Activated T-helper 17 cell treated with anti-CD3 and anti-CD28 coated beads, Interleukin-2, amount 50 U/mL, for 72 hours (primary cell): ENCODE data around the gene GPR150. TPM values are rescaled to one million over a fixed set of nuclear protein-coding genes. Genes with fewer than 3 reads are reported as not detected.
A peak's percentile ranks its signal among the peaks of the same experiment; 100 is the strongest.

Experiments used
- ATAC-seq: fragments of 150-1000 bp; cut with Tn5 transposase; replicated peaks from 2 replicates; pipeline ENCODE4 v1.10.0; 2021; ENCODE audit warnings: mild to moderate bottlenecking, moderate library complexity
- H3K27ac Mint-ChIP-seq: one replicate; pipeline ENCODE4 v1.8.0; 2022; ENCODE audit warnings: mixed read lengths
- H3K27me3 Mint-ChIP-seq: one replicate; pipeline ENCODE4 v1.8.0; 2022; ENCODE audit warnings: mixed read lengths
- H3K36me3 Mint-ChIP-seq: one replicate; pipeline ENCODE4 v1.8.0; 2022; ENCODE audit warnings: low read depth, mild to moderate bottlenecking, mixed read lengths
- H3K4me1 Mint-ChIP-seq: one replicate; pipeline ENCODE4 v1.8.0; 2022; ENCODE audit warnings: mixed read lengths
- H3K4me3 Mint-ChIP-seq: one replicate; pipeline ENCODE4 v1.8.0; 2022; ENCODE audit warnings: mild to moderate bottlenecking, mixed read lengths
- H3K9me3 Mint-ChIP-seq: one replicate; pipeline ENCODE4 v1.8.0; 2022; ENCODE audit warnings: mixed read lengths
- total RNA-seq, 2 donors: library from RNA; stranded (reverse); gene quantifications; one replicate each; pipeline ENCODE4 v1.2.3, GENCODE V29; 2022

The GPR150 gene
- total RNA-seq, 2 donors from 2014 or later: 0.35 to 0.61 TPM

- Mint-ChIP-seq H3K9me3 (peaks cover 6% of the 10 kb centered on the region), H3K36me3 (peaks cover 29% of the 10 kb centered on the region), H3K27me3 (no peaks in the 10 kb centered on the region), H3K4me3 (peak overlapping the region; percentile 57), H3K27ac (peak overlapping the region; percentile 30), H3K4me1 (peaks cover 23% of the 10 kb centered on the region)
- ATAC-seq: peak; percentile 58
These were observed 4.8 kb upstream of the GPR150 start for GRCh38 chr5:95615164-95615467.

DNA sequence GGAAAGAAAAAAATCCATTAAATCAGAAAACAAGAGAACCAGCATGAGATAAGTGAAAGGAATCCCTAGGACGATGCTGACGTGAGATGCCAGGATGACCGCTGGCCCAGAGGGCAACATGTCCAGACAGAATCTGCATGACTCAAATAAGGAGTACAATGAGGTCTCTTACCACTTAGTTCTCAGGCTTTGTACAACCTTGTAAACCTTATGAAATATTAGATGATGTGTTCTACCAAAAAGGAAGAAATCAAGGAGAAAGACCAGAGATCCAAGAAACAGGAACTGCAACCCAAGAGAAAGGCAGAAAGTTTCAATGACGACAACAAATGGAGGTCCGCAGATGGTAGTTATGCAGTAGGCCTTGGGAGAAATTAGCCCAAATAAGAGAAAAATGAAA, 2.8 kb upstream of the GPR150 start:
- Mint-ChIP-seq H3K36me3 (peaks cover 29% of the 10 kb centered on the region), H3K4me1 (peaks cover 28% of the 10 kb centered on the region), H3K4me3 (peak overlapping the region; percentile 36), H3K27me3 (no peaks in the 10 kb centered on the region), H3K9me3 (peaks cover 6% of the 10 kb centered on the region), H3K27ac (peak overlapping the region; percentile 41)
- ATAC-seq: no peak

- Mint-ChIP-seq H3K27ac (peak overlapping the region; percentile 83), H3K4me1 (peaks cover 43% of the 10 kb centered on the region), H3K4me3 (peak overlapping the region; percentile 88), H3K27me3 (no peaks in the 10 kb centered on the region), H3K36me3 (peaks cover 13% of the 10 kb centered on the region), H3K9me3 (peaks cover 1% of the 10 kb centered on the region)
- no peak for ATAC-seq
These were observed 791 bp upstream of the GPR150 start for GRCh38 chr5:95619096-95619495.

- Mint-ChIP-seq H3K4me3 (peak overlapping the region; percentile 88), H3K4me1 (peaks cover 47% of the 10 kb centered on the region), H3K27me3 (no peaks in the 10 kb centered on the region), H3K9me3 (peaks cover 6% of the 10 kb centered on the region), H3K27ac (peak overlapping the region; percentile 83), H3K36me3 (peaks cover 9% of the 10 kb centered on the region)
- ATAC-seq: no peak
These were observed 315 bp upstream of the GPR150 start for GRCh38 chr5:95619514-95620029.

GRCh38 chr5:95620870-95621838, 1.3 kb downstream of the GPR150 start:
- Mint-ChIP-seq H3K9me3 (peaks cover 8% of the 10 kb centered on the region), H3K36me3 (no peaks in the 10 kb centered on the region), H3K27me3 (no peaks in the 10 kb centered on the region), H3K4me1 (peaks cover 41% of the 10 kb centered on the region), H3K27ac (peak overlapping the region; percentile 84), H3K4me3 (peak overlapping the region; percentile 85)
- ATAC-seq: peak; percentile 66

DNA sequence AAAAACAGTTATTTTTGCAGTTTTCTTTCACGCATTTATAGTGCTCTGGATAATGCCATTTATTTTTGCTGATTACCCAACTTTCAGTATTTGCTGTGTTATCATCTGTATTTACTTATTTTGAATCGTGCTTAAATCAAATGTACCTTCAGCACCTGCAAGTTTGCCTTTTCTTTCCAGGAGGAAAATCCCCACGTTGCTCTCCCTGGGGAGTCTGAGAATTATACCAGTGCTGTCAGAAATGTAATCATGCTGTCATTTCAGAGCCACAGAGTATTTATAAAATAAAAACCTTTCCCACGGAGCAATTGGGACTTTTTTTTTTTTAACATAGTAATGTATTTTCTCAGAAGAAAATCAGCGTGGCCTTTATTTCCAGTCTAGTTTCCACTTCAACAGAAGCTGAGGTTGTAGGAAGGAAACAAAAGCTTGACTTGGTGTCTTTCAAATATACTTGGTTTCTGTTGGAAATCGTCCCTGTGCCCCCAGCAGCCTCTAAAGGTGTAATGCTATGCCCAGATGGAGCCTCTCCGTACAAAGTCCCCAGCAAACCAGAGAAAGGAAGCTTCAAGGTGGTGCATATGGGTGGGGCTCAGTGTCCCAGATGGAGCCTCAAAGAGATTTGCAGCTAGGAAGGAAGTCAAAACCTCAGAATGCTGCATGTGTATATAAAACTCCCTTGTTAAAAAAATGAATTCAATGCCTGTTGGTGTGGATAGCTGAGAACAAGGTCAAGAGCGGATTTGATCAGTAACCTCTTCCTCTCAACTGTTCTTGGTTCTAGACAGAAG, 2.1 kb downstream of the GPR150 start:
- Mint-ChIP-seq H3K27ac (peak overlapping the region; percentile 84), H3K27me3 (no peaks in the 10 kb centered on the region), H3K4me3 (peak overlapping the region; percentile 85), H3K36me3 (no peaks in the 10 kb centered on the region), H3K9me3 (peaks cover 8% of the 10 kb centered on the region), H3K4me1 (peaks cover 39% of the 10 kb centered on the region)
- no peak for ATAC-seq

DNA sequence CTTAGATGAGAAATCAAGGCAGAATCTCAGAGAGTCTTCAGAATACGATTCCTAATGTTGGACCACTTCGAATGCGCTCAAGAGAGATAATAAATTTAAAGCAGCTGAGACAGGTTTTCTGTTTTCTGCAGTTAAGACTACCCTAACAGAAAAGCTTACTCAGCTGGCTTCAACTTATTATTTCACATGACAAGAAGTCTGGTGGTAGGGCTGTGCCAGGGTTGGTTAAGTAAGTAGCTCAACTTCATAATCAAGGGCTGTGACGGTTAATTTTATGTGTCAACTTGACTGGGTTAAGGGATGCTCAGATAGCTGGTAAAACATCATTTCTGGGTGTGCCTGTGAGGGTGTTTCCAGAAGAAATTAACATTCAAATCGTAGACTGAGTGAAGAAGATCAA, 3.8 kb downstream of the GPR150 start:
- Mint-ChIP-seq H3K4me1 (peaks cover 29% of the 10 kb centered on the region), H3K27me3 (no peaks in the 10 kb centered on the region), H3K36me3 (no peaks in the 10 kb centered on the region), H3K9me3 (peaks cover 8% of the 10 kb centered on the region), H3K4me3 (peak overlapping the region; percentile 18), H3K27ac (peak overlapping the region; percentile 49)
- ATAC-seq: no peak

DNA sequence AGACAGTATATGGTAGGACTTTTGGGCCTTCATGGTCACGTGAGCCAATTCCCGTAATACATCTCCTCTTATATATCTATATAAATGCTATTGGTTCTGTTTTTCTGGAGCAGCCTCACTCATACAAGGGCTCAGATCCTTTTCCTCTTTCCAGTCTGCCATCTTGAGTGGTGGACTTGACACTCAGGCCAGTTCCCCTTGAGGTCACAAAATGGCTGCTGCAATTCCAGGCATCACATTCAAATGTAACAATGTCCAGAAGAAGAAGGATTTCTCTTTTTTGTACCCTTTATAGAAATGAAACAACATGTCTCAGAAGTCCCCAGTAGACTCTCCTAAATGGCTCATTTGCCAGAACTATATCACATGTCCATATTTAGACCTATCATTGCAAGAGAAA, 4.5 kb downstream of the GPR150 start:
- Mint-ChIP-seq H3K27me3 (no peaks in the 10 kb centered on the region), H3K36me3 (no peaks in the 10 kb centered on the region), H3K27ac (peak overlapping the region; percentile 49), H3K4me3 (peak overlapping the region; percentile 18), H3K9me3 (peaks cover 8% of the 10 kb centered on the region), H3K4me1 (peaks cover 26% of the 10 kb centered on the region)
- ATAC-seq: no peak

DNA sequence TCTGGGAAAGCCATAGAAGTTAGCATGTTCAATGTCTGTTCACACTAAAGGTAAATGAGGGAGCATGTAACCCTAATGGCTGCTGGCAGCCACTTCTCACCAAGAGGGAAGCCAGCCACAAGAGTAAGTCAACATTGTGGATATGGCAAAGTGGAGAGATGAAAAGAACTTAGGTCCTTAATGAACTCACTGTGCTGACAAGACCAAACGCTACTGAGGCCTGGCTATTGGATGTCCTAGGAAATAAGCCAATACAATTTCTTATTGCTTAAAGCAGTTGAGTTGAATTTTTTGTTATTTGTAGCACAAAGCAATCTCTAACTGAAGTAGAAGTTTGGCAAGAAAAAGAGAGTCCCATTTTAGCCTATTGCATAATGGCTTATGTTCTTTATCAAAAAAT, 6.8 kb downstream of the GPR150 start:
- no peak overlapping the region for H3K27ac Mint-ChIP-seq
- ATAC-seq: no peak

GRCh38 chr5:95627971-95628810, 8.3 kb downstream of the GPR150 start:
- H3K27me3 Mint-ChIP-seq: no peaks in the 10 kb centered on the region
- no peak overlapping the region for H3K27ac Mint-ChIP-seq
- peaks cover 21% of the 10 kb centered on the region for H3K9me3 Mint-ChIP-seq
- no peak for ATAC-seq
- peaks cover 34% of the 10 kb centered on the region for H3K4me1 Mint-ChIP-seq
- no peak overlapping the region for H3K4me3 Mint-ChIP-seq
- no peaks in the 10 kb centered on the region for H3K36me3 Mint-ChIP-seq

More for the DNA sequence above, 6.8 kb downstream of the GPR150 start:
- Mint-ChIP-seq H3K4me3 (no peak overlapping the region), H3K36me3 (no peaks in the 10 kb centered on the region), H3K9me3 (peaks cover 15% of the 10 kb centered on the region), H3K27me3 (no peaks in the 10 kb centered on the region), H3K4me1 (peaks cover 35% of the 10 kb centered on the region)

- no peak overlapping the region for H3K4me3 Mint-ChIP-seq
- peaks cover 28% of the 10 kb centered on the region for H3K4me1 Mint-ChIP-seq
- H3K27me3 Mint-ChIP-seq: no peaks in the 10 kb centered on the region
- peaks cover 21% of the 10 kb centered on the region for H3K9me3 Mint-ChIP-seq
- no peak for ATAC-seq
- no peak overlapping the region for H3K27ac Mint-ChIP-seq
- no peaks in the 10 kb centered on the region for H3K36me3 Mint-ChIP-seq
These were observed 9.0 kb downstream of the GPR150 start for GRCh38 chr5:95628933-95629332.

- Mint-ChIP-seq H3K4me1 (peaks cover 20% of the 10 kb centered on the region), H3K36me3 (no peaks in the 10 kb centered on the region), H3K27me3 (no peaks in the 10 kb centered on the region), H3K4me3 (peak overlapping the region; percentile 6), H3K27ac (no peak overlapping the region), H3K9me3 (peaks cover 14% of the 10 kb centered on the region)
- ATAC-seq: no peak
These were observed 10.6 kb downstream of the GPR150 start for GRCh38 chr5:95630394-95630917.

DNA sequence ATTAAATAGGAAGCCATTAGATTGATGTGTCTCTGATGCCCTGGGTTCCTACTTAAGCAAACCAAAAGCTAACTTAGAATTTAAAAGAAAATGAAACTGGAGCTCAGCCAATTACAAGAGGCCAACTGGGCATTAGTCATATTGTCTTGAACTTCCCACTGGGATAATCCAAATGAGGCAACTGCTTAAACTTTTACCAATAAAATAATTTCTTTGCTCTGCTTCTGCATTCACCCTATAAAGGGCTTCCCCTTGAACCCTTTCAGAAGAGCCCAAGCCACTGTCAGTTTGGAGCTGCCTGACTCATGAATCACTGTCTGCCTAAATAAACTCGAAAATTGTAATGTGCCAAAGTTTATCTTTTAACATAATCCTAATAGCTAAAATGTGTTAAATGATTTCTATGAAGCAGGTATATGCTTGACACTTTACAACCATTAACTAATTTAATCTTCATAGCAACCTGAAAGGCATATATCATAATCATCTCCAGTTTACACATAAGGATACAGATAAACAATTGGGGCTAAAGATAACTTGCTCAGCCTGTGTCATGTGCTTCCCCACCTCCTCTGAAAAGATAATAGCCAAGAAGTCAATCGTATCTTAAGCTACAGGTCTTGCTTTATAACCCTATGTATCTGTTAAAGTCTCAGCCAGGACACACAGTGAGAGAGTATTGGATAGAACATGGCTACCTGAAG, 11.5 kb downstream of the GPR150 start:
- Mint-ChIP-seq H3K4me3 (peak overlapping the region; percentile 78), H3K36me3 (no peaks in the 10 kb centered on the region), H3K9me3 (peaks cover 14% of the 10 kb centered on the region), H3K27ac (peak overlapping the region; percentile 95), H3K4me1 (peaks cover 20% of the 10 kb centered on the region), H3K27me3 (no peaks in the 10 kb centered on the region)
- ATAC-seq: peak; percentile 2
